HG03159 (cell line): Measurements from ENCODE around the gene SLC9A9.

Experiments
- ATAC-seq: cut with Tn5 transposase; IDR thresholded peaks from one replicate; pipeline ENCODE4 v1.9.1; 2021; ENCODE audit warnings: mild to moderate bottlenecking, moderate library complexity; ENCODE audit not compliant: unreplicated experiment

Gene SLC9A9

GRCh38 chr3:143848704-143849103, 436 bp upstream of the SLC9A9 start:
- ATAC-seq: no peak

- ATAC-seq: no peak
Measured at GRCh38 chr3:143843587-143843986, 4.7 kb downstream of the SLC9A9 start.

GRCh38 chr3:143840636-143841035, 7.6 kb downstream of the SLC9A9 start:
- ATAC-seq: no peak

- no peak for ATAC-seq
Measured at GRCh38 chr3:143839980-143840379, 8.3 kb downstream of the SLC9A9 start.

GRCh38 chr3:143837076-143837475, 11.2 kb downstream of the SLC9A9 start:
- ATAC-seq: no peak

GRCh38 chr3:143835312-143835711, 13.0 kb downstream of the SLC9A9 start:
- ATAC-seq: no peak

- peak; percentile 51 for ATAC-seq
Measured at GRCh38 chr3:143832433-143832832, 15.8 kb downstream of the SLC9A9 start.

- ATAC-seq: peak; percentile 84
Measured at GRCh38 chr3:143831994-143832393, 16.3 kb downstream of the SLC9A9 start.

- ATAC-seq: peak; percentile 45
Measured at GRCh38 chr3:143831208-143831607, 17.1 kb downstream of the SLC9A9 start.

GRCh38 chr3:143830786-143831185, 17.5 kb downstream of the SLC9A9 start:
- ATAC-seq: no peak

- no peak for ATAC-seq
Measured at GRCh38 chr3:143830063-143830462, 18.2 kb downstream of the SLC9A9 start.

GRCh38 chr3:143827425-143827824, 20.8 kb downstream of the SLC9A9 start:
- no peak for ATAC-seq

GRCh38 chr3:143826296-143826695, 22.0 kb downstream of the SLC9A9 start:
- no peak for ATAC-seq

- ATAC-seq: peak; percentile 79
Measured at GRCh38 chr3:143825513-143825912, 22.8 kb downstream of the SLC9A9 start.

- no peak for ATAC-seq
Measured at GRCh38 chr3:143824735-143825385, 23.4 kb downstream of the SLC9A9 start.

GRCh38 chr3:143822798-143823197, 25.5 kb downstream of the SLC9A9 start:
- no peak for ATAC-seq

GRCh38 chr3:143822374-143822773, 25.9 kb downstream of the SLC9A9 start:
- no peak for ATAC-seq

GRCh38 chr3:143821862-143822261, 26.4 kb downstream of the SLC9A9 start:
- ATAC-seq: no peak

- no peak for ATAC-seq
Measured at GRCh38 chr3:143820466-143821221, 27.6 kb downstream of the SLC9A9 start.

- ATAC-seq: no peak
Measured at GRCh38 chr3:143819890-143820289, 28.4 kb downstream of the SLC9A9 start.

GRCh38 chr3:143814443-143814889, 33.8 kb downstream of the SLC9A9 start:
- ATAC-seq: no peak

- no peak for ATAC-seq
Measured at GRCh38 chr3:143812481-143812880, 35.8 kb downstream of the SLC9A9 start.
